Measurements from ENCODE around the gene GZMM. TPM values are rescaled to one million over a fixed set of nuclear protein-coding genes. Genes with fewer than 3 reads are reported as not detected.

The GZMM gene
- total and polyA plus RNA-seq, 2 of the 13 experiments (the other 11 are each of a cell fraction or from before 2014, with no cell fraction given) = 0.07 TPM; not detected in 1

DNA sequence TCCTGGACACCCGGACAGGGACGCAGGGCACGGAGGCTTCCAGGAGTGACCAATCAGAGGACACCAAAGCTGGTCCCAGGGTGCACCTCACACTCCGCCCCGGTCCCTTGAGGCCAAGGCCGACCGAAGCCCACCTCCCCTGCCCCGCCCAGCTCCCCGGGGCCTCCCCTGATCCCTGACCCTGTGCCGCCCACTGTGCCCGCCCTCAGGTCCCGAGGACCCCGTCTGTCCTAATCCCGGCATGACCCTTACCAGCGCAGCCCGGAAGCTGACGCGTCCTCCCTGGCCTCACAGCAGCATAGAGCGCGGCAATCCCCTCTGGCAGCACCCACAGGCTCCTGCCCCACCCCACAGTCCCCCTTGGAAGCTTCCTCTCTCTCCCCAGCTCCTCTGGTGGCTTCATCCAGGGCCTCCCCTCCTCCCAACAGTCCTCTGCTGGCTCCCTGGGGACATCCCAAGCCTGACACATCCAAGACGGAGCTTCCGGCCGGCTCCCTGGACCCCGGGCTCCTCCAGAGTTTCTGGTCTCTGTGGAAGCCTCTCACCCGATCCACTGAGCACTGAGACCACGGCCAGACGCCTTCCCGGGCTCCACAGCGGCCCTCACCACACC lies 19.7 kb upstream of the GZMM start (continued):
- no peak for TF ChIP-seq HES4 (CRISPR knock-in tag; IDR thresholded peaks at IDR 0.05; ENCODE audit: borderline replicate concordance)
- TF ChIP-seq ZBTB42 (CRISPR knock-in tag; IDR thresholded peaks at IDR 0.05) = no peak
- TF ChIP-seq ZNF615 (CRISPR knock-in tag; IDR thresholded peaks at IDR 0.05; ENCODE audit: borderline replicate concordance) = no peak
- no peak for TF ChIP-seq ZNF672 (CRISPR knock-in tag; IDR thresholded peaks at IDR 0.05)
- peak; percentile 50 for TF ChIP-seq GATAD1 (CRISPR knock-in tag; IDR thresholded peaks at IDR 0.05)
- TF ChIP-seq ZC3H13 (CRISPR knock-in tag; IDR thresholded peaks at IDR 0.05) = no peak
- peak; percentile 89 for TF ChIP-seq HDAC1 (CRISPR knock-in tag; IDR thresholded peaks at IDR 0.05)
- TF ChIP-seq HHEX (CRISPR knock-in tag; IDR thresholded peaks at IDR 0.05) = no peak
- TF ChIP-seq ZNF564 (CRISPR knock-in tag; IDR thresholded peaks at IDR 0.05) = peak; percentile 52; the same call in 1 of the 2 replicates
- peak; percentile 35; the same call in 1 of the 2 replicates for TF ChIP-seq TRIM24 (CRISPR knock-in tag; IDR thresholded peaks at IDR 0.05)
- TF ChIP-seq ISL2 (CRISPR knock-in tag; IDR thresholded peaks at IDR 0.05) = peak; percentile 70
- TF ChIP-seq, protein P1, sequence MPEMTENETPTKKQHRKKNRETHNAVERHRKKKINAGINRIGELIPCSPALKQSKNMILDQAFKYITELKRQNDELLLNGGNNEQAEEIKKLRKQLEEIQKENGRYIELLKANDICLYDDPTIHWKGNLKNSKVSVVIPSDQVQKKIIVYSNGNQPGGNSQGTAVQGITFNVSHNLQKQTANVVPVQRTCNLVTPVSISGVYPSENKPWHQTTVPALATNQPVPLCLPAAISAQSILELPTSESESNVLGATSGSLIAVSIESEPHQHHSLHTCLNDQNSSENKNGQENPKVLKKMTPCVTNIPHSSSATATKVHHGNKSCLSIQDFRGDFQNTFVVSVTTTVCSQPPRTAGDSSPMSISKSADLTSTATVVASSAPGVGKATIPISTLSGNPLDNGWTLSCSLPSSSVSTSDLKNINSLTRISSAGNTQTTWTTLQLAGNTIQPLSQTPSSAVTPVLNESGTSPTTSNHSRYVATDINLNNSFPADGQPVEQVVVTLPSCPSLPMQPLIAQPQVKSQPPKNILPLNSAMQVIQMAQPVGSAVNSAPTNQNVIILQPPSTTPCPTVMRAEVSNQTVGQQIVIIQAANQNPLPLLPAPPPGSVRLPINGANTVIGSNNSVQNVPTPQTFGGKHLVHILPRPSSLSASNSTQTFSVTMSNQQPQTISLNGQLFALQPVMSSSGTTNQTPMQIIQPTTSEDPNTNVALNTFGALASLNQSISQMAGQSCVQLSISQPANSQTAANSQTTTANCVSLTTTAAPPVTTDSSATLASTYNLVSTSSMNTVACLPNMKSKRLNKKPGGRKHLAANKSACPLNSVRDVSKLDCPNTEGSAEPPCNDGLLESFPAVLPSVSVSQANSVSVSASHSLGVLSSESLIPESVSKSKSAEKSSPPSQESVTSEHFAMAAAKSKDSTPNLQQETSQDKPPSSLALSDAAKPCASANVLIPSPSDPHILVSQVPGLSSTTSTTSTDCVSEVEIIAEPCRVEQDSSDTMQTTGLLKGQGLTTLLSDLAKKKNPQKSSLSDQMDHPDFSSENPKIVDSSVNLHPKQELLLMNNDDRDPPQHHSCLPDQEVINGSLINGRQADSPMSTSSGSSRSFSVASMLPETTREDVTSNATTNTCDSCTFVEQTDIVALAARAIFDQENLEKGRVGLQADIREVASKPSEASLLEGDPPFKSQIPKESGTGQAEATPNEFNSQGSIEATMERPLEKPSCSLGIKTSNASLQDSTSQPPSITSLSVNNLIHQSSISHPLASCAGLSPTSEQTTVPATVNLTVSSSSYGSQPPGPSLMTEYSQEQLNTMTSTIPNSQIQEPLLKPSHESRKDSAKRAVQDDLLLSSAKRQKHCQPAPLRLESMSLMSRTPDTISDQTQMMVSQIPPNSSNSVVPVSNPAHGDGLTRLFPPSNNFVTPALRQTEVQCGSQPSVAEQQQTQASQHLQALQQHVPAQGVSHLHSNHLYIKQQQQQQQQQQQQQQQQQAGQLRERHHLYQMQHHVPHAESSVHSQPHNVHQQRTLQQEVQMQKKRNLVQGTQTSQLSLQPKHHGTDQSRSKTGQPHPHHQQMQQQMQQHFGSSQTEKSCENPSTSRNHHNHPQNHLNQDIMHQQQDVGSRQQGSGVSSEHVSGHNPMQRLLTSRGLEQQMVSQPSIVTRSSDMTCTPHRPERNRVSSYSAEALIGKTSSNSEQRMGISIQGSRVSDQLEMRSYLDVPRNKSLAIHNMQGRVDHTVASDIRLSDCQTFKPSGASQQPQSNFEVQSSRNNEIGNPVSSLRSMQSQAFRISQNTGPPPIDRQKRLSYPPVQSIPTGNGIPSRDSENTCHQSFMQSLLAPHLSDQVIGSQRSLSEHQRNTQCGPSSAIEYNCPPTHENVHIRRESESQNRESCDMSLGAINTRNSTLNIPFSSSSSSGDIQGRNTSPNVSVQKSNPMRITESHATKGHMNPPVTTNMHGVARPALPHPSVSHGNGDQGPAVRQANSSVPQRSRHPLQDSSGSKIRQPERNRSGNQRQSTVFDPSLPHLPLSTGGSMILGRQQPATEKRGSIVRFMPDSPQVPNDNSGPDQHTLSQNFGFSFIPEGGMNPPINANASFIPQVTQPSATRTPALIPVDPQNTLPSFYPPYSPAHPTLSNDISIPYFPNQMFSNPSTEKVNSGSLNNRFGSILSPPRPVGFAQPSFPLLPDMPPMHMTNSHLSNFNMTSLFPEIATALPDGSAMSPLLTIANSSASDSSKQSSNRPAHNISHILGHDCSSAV (CRISPR knock-in tag; IDR thresholded peaks at IDR 0.05; ENCODE audit: borderline replicate concordance) = no peak
- 0 out of 2 replicates have a peak, but pooled peaks have one; percentile 19 for TF ChIP-seq ZNF777 (CRISPR knock-in tag; IDR thresholded peaks at IDR 0.05)
- no peak for TF ChIP-seq ZNF577 (CRISPR knock-in tag; IDR thresholded peaks at IDR 0.05; ENCODE audit: borderline replicate concordance, low read depth)
- TF ChIP-seq, protein P2, sequence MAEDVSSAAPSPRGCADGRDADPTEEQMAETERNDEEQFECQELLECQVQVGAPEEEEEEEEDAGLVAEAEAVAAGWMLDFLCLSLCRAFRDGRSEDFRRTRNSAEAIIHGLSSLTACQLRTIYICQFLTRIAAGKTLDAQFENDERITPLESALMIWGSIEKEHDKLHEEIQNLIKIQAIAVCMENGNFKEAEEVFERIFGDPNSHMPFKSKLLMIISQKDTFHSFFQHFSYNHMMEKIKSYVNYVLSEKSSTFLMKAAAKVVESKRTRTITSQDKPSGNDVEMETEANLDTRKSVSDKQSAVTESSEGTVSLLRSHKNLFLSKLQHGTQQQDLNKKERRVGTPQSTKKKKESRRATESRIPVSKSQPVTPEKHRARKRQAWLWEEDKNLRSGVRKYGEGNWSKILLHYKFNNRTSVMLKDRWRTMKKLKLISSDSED (CRISPR knock-in tag; IDR thresholded peaks at IDR 0.05) = no peak
- no peak for TF ChIP-seq ZSCAN30 (CRISPR knock-in tag; IDR thresholded peaks at IDR 0.05)
- TF ChIP-seq KAT8 (CRISPR knock-in tag; IDR thresholded peaks at IDR 0.05) = peak; percentile 55; the same call in 1 of the 2 replicates
- TF ChIP-seq, protein P3, sequence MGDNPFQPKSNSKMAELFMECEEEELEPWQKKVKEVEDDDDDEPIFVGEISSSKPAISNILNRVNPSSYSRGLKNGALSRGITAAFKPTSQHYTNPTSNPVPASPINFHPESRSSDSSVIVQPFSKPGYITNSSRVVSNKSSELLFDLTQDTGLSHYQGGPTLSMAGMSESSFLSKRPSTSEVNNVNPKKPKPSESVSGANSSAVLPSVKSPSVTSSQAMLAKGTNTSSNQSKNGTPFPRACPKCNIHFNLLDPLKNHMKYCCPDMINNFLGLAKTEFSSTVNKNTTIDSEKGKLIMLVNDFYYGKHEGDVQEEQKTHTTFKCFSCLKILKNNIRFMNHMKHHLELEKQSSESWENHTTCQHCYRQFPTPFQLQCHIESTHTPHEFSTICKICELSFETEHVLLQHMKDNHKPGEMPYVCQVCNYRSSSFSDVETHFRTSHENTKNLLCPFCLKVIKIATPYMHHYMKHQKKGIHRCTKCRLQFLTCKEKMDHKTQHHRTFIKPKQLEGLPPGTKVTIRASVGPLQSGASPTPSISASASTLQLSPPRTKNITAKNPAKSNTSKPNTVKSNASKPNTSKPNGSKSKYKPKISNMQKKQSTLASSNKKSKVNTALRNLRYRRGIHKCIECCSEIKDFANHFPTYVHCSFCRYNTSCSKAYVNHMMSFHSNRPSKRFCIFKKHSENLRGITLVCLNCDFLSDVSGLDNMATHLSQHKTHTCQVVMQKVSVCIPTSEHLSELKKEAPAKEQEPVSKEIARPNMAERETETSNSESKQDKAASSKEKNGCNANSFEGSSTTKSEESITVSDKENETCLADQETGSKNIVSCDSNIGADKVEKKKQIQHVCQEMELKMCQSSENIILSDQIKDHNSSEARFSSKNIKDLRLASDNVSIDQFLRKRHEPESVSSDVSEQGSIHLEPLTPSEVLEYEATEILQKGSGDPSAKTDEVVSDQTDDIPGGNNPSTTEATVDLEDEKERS (CRISPR knock-in tag; IDR thresholded peaks at IDR 0.05) = peak; percentile 70; the same call in 1 of the 2 replicates
- peak; percentile 64; the same call in 1 of the 2 replicates for TF ChIP-seq ZNF501 (CRISPR knock-in tag; IDR thresholded peaks at IDR 0.05)

Data from HepG2 (cell line).